Activated CD4-positive, alpha-beta memory T cell treated with anti-CD3 and anti-CD28 coated beads for 36 hours (primary cell): ENCODE measurements around the gene ROBO1. TPM values are rescaled to one million over a fixed set of nuclear protein-coding genes. Genes with fewer than 3 reads are reported as not detected.

Experiments used
- CTCF ChIA-PET: fragments of 350-600 bp; sonication (Branson Sonifier 250); formaldehyde crosslinking; loops from one replicate; lab custom pipeline; 2021; ENCODE audit warnings: antibody characterized with exemption, inconsistent platforms; lab: Charles Lee
- POLR2A ChIA-PET: fragments of 350-600 bp; sonication (Branson Sonifier 250); formaldehyde crosslinking; loops from one replicate; lab custom pipeline; 2021; ENCODE audit warnings: antibody characterized with exemption; lab: Charles Lee
- DNase-seq: peaks from one replicate; pipeline ENCODE4 v3.0.0-alpha.2; 2020
- H3K27ac Mint-ChIP-seq: one replicate; pipeline ENCODE4 v1.8.0; 2021; ENCODE audit warnings: mixed read lengths
- H3K27me3 Mint-ChIP-seq: one replicate; pipeline ENCODE4 v1.8.0; 2021; ENCODE audit warnings: mixed read lengths
- H3K36me3 Mint-ChIP-seq: one replicate; pipeline ENCODE4 v1.8.0; 2021; ENCODE audit warnings: mixed read lengths
- H3K4me1 Mint-ChIP-seq: one replicate; pipeline ENCODE4 v1.8.0; 2021; ENCODE audit warnings: low read depth, mixed read lengths
- H3K4me3 Mint-ChIP-seq: one replicate; pipeline ENCODE4 v1.8.0; 2021; ENCODE audit warnings: mild to moderate bottlenecking, mixed read lengths
- H3K9me3 Mint-ChIP-seq: one replicate; pipeline ENCODE4 v1.8.0; 2021; ENCODE audit warnings: mixed read lengths
- intact Hi-C: fragments of 100-400 bp; cut with micrococcal nuclease; formaldehyde crosslinking; loops from one replicate; pipeline ENCODE4 v1.15.1; 2023
- microRNA-seq: library from miRNA; unstranded; fragments of <30 nt; microRNA quantifications from one replicate; pipeline ENCODE4 v1.2.0, GENCODE V29; 2022; ENCODE audit warnings: borderline number of aligned reads, borderline microRNAs expressed, borderline replicate concordance
- total RNA-seq, 2 experiments: library from RNA; stranded (reverse); gene quantifications; one replicate each; pipeline ENCODE4 v1.2.3, GENCODE V29; 2021

The ROBO1 gene
- total RNA-seq, 2 experiments from 2014 or later: not detected

DNA sequence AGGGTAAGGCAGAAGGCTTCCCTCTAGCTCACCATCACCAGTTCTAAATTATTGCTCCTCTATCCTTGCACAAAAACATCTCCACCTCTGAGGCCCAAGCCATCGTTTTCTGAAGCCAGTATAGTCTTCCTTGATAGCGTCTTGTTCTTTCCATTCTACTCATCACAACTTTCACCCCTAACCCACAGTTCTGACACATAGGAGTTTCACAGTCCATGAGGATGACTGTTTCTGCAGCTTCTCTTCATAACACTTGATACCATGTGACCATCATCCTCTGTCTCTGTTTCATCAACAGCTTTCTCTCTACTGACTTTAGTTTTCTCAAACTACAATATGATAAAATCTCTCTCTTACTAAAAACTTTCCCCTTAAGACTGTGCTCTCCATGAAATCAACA lies 1166.5 kb downstream of the ROBO1 start:
- peaks cover 6% of the 10 kb centered on the region for H3K9me3 Mint-ChIP-seq
- H3K27ac Mint-ChIP-seq: no peak overlapping the region
- H3K4me1 Mint-ChIP-seq: no peaks in the 10 kb centered on the region
- H3K27me3 Mint-ChIP-seq: no peaks in the 10 kb centered on the region
- H3K4me3 Mint-ChIP-seq: no peak overlapping the region
- POLR2A ChIA-PET: no interaction called here
- H3K36me3 Mint-ChIP-seq: no peaks in the 10 kb centered on the region
- CTCF ChIA-PET: no interaction called here
- intact Hi-C loops: no loop called here
- no peak for DNase-seq

GRCh38 chr3:78589778-78590177 lies 1178.0 kb downstream of the ROBO1 start:
- peaks cover 19% of the 10 kb centered on the region for H3K9me3 Mint-ChIP-seq
- ChIA-PET POLR2A (no interaction called here), CTCF (no interaction called here)
- H3K36me3 Mint-ChIP-seq: no peaks in the 10 kb centered on the region
- DNase-seq: no peak
- no peak overlapping the region for H3K4me3 Mint-ChIP-seq
- no peaks in the 10 kb centered on the region for H3K27me3 Mint-ChIP-seq
- H3K4me1 Mint-ChIP-seq: no peaks in the 10 kb centered on the region
- intact Hi-C loops: no loop called here
- no peak overlapping the region for H3K27ac Mint-ChIP-seq

DNA sequence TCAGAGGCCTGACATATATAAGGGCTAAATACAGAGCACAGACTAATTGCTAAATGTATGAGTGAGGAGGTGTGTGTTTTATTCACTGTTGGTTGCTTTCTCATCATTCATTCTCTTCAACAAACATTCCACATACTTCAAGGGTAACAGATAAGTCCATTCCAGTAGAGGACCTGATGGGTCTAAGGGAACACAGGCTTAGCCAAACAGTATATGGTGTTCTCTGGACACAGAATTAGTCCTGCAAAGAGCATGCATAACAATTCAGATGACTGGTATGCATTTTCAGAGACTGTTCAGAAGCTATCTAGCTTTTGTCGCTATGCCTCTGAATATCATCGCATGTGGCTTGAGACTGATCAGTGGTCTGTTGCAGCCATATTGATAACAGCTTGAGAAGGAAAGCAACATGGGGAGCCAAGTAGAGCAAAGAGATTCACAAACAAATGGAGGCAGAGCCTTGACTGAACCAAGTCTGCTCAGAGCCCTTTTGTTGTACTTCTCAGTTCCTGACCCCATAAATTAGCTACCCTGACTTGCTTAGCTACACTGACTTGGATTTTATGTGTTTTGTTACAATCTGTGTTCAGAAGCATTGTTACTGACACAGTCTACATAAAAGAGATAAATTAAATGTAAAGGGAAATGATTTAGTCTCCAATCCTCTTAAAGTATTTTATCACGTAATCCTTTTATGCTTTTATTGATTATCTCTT lies 1178.7 kb downstream of the ROBO1 start:
- Mint-ChIP-seq H3K36me3 (no peaks in the 10 kb centered on the region), H3K9me3 (peaks cover 20% of the 10 kb centered on the region), H3K27me3 (no peaks in the 10 kb centered on the region), H3K4me1 (no peaks in the 10 kb centered on the region), H3K4me3 (no peak overlapping the region), H3K27ac (no peak overlapping the region)
- DNase-seq: no peak
- CTCF ChIA-PET: no interaction called here
- intact Hi-C loops: no loop called here
- POLR2A ChIA-PET: no interaction called here

GRCh38 chr3:78580681-78581080 lies 1187.1 kb downstream of the ROBO1 start:
- intact Hi-C loops: no loop called here
- Mint-ChIP-seq H3K4me3 (no peak overlapping the region), H3K9me3 (peaks cover 8% of the 10 kb centered on the region), H3K27ac (no peak overlapping the region), H3K4me1 (no peaks in the 10 kb centered on the region), H3K27me3 (no peaks in the 10 kb centered on the region), H3K36me3 (no peaks in the 10 kb centered on the region)
- CTCF ChIA-PET: no interaction called here
- POLR2A ChIA-PET: no interaction called here
- DNase-seq: no peak

DNA sequence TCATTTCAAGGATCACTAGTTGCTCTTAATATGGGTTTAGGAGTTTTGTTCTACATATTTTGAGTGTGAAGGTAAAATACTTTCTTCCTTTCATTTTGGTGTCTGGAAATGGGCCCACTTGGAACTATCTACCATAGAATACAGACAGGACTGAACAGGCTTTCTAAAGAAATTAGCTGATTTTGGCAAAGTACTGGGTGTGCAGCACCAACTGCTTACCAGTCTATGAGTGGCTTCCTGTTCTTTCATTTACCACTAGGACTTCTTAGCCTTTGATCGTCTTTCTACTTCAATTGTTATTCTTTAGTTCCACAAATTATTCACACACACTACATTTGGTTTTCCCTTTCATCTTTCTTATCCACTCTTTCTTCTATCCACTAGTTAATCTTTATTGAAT lies 1196.3 kb downstream of the ROBO1 start:
- H3K9me3 Mint-ChIP-seq: peaks cover 6% of the 10 kb centered on the region
- intact Hi-C loops: no loop called here
- H3K36me3 Mint-ChIP-seq: no peaks in the 10 kb centered on the region

DNA sequence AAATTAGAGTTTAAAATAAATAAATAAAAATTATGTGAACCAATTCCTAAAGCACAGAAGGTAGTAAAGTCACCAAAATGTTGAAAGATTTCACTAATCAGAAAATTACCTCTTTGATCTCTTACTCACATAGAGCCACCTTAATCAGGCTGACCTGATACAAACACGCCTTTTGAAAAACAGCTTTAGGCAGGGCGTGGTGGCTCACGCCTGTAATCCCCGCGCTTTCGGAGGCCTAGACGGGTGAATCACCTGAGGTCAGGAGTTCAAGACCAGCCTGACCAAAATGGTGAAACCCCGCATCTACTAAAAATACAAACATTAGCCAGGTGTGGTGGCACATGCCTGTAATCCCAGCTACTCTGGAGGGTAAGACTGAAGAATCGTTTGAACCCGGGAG lies 1197.3 kb downstream of the ROBO1 start:
- POLR2A ChIA-PET: no interaction called here
- H3K27me3 Mint-ChIP-seq: no peaks in the 10 kb centered on the region
- no peak for DNase-seq
- peaks cover 6% of the 10 kb centered on the region for H3K9me3 Mint-ChIP-seq
- intact Hi-C loops: no loop called here
- CTCF ChIA-PET: no interaction called here
- no peaks in the 10 kb centered on the region for H3K4me1 Mint-ChIP-seq
- no peaks in the 10 kb centered on the region for H3K36me3 Mint-ChIP-seq
- no peak overlapping the region for H3K27ac Mint-ChIP-seq
- no peak overlapping the region for H3K4me3 Mint-ChIP-seq

More for the DNA sequence above, 1196.3 kb downstream of the ROBO1 start:
- CTCF ChIA-PET: no interaction called here
- H3K27me3 Mint-ChIP-seq: no peaks in the 10 kb centered on the region
- POLR2A ChIA-PET: no interaction called here
- no peaks in the 10 kb centered on the region for H3K4me1 Mint-ChIP-seq
- no peak overlapping the region for H3K4me3 Mint-ChIP-seq
- no peak overlapping the region for H3K27ac Mint-ChIP-seq
- DNase-seq: no peak

DNA sequence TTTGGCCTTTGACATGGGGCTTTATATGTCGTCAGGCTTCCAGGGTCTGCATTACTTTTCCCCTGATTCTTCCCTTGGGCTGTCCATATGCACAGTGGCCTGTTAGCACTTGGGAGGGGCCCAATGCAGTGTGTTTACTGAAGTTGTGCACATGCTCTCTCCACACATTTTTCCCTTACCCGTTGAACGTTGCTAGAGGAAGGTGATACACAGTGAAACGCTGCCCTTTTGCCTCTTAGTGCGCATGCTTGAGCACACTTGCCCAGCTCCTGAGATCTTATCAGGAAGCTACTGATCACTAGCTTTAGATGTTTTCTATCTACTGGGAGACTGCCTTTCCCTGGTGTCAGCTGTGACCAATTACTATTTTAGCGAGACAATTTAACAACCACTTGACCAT lies 1198.0 kb downstream of the ROBO1 start:
- H3K27me3 Mint-ChIP-seq: no peaks in the 10 kb centered on the region
- DNase-seq: no peak
- no peak overlapping the region for H3K4me3 Mint-ChIP-seq
- intact Hi-C loops: no loop called here
- H3K27ac Mint-ChIP-seq: no peak overlapping the region
- H3K36me3 Mint-ChIP-seq: no peaks in the 10 kb centered on the region
- peaks cover 9% of the 10 kb centered on the region for H3K9me3 Mint-ChIP-seq
- ChIA-PET CTCF (no interaction called here), POLR2A (no interaction called here)
- H3K4me1 Mint-ChIP-seq: no peaks in the 10 kb centered on the region

- no peaks in the 10 kb centered on the region for H3K27me3 Mint-ChIP-seq
- H3K4me1 Mint-ChIP-seq: no peaks in the 10 kb centered on the region
- H3K9me3 Mint-ChIP-seq: peaks cover 12% of the 10 kb centered on the region
- intact Hi-C loops: no loop called here
- no peaks in the 10 kb centered on the region for H3K36me3 Mint-ChIP-seq
- ChIA-PET POLR2A (no interaction called here), CTCF (no interaction called here)
- no peak overlapping the region for H3K27ac Mint-ChIP-seq
- H3K4me3 Mint-ChIP-seq: no peak overlapping the region
- DNase-seq: no peak
Observed at GRCh38 chr3:78565712-78566111, 1202.1 kb downstream of the ROBO1 start.

GRCh38 chr3:78562328-78562727 lies 1205.5 kb downstream of the ROBO1 start:
- Mint-ChIP-seq H3K4me1 (no peaks in the 10 kb centered on the region), H3K36me3 (no peaks in the 10 kb centered on the region), H3K27me3 (no peaks in the 10 kb centered on the region), H3K4me3 (no peak overlapping the region), H3K9me3 (peaks cover 10% of the 10 kb centered on the region), H3K27ac (no peak overlapping the region)
- ChIA-PET CTCF (interaction anchor here (0.7 kb wide), 1 partner anchor 45 kb away, joined by 3 read pairs; no protein-coding TSS in a partner anchor), POLR2A (no interaction called here)
- DNase-seq: no peak
- intact Hi-C loops: no loop called here

Small RNA genes lying within 50 kb of the gene (microRNA-seq; reads per million reads assigned to microRNA genes)
- gene MIR3923: not detected
